Measurements from ENCODE around the gene TM6SF1. TPM values are rescaled to one million over a fixed set of nuclear protein-coding genes. Genes with fewer than 3 reads are reported as not detected.
"Not testable (repeated sequence)": the region's sequence is repeated elsewhere in the genome, so short reads cannot be mapped to it uniquely, and the experiment has no call there.

Gene TM6SF1
- 12.4 TPM for total RNA-seq
- long read RNA-seq, transcript TM6SF1-202 (10 exons, 2,074 nt) = major isoform, 26 of 56 reads
- long read RNA-seq, partial matches to known transcripts = 5 of 56 reads
- long read RNA-seq, other reads (novel, unspliced or antisense) = 23 of 56 reads

GRCh38 chr15:83106994-83107840 is at the start of gene TM6SF1:
TSS of gene TM6SF1 (plus strand) at chr15:83107645. CDS start at chr15:83107681, 36 bp downstream.
- DNase-seq (ENCODE audit: low spot score) = no peak

- DNase-seq (ENCODE audit: low spot score) = no peak
Observed at GRCh38 chr15:83057696-83058376, 49.6 kb upstream of the TM6SF1 start.

GRCh38 chr15:83061680-83062079 is 45.8 kb upstream of the TM6SF1 start:
- no peak for DNase-seq (ENCODE audit: low spot score)

- no peak for DNase-seq (ENCODE audit: low spot score)
Observed at GRCh38 chr15:83062768-83063180, 44.7 kb upstream of the TM6SF1 start.

GRCh38 chr15:83063551-83063950 is 43.9 kb upstream of the TM6SF1 start:
- DNase-seq (ENCODE audit: low spot score) = no peak

GRCh38 chr15:83064859-83065258 is 42.6 kb upstream of the TM6SF1 start:
- no peak for DNase-seq (ENCODE audit: low spot score)

- DNase-seq (ENCODE audit: low spot score) = no peak
Observed at GRCh38 chr15:83065431-83065830, 42.0 kb upstream of the TM6SF1 start.

- DNase-seq (ENCODE audit: low spot score) = no peak
Observed at GRCh38 chr15:83066034-83066733, 41.3 kb upstream of the TM6SF1 start.

- DNase-seq (ENCODE audit: low spot score) = peak; percentile 98
Observed at GRCh38 chr15:83066734-83067637, 40.5 kb upstream of the TM6SF1 start, which contains the start of gene BTBD1. TSS of gene BTBD1 (minus strand) at chr15:83067252. CDS start at chr15:83067151, 101 bp downstream.

GRCh38 chr15:83067638-83067962 is 39.8 kb upstream of the TM6SF1 start:
- DNase-seq (ENCODE audit: low spot score) = no peak

- DNase-seq (ENCODE audit: low spot score) = no peak
Observed at GRCh38 chr15:83068054-83068453, 39.4 kb upstream of the TM6SF1 start.

- DNase-seq (ENCODE audit: low spot score) = not testable (repeated sequence)
Observed at GRCh38 chr15:83069211-83069642, 38.2 kb upstream of the TM6SF1 start.

GRCh38 chr15:83077491-83078230 is 29.8 kb upstream of the TM6SF1 start:
- no peak for DNase-seq (ENCODE audit: low spot score)

GRCh38 chr15:83078712-83079111 is 28.7 kb upstream of the TM6SF1 start:
- no peak for DNase-seq (ENCODE audit: low spot score)

- DNase-seq (ENCODE audit: low spot score) = no peak
Observed at GRCh38 chr15:83081256-83082014, 26.0 kb upstream of the TM6SF1 start.

GRCh38 chr15:83082730-83083386 is 24.6 kb upstream of the TM6SF1 start:
- DNase-seq (ENCODE audit: low spot score) = no peak

GRCh38 chr15:83085461-83085860 is 22.0 kb upstream of the TM6SF1 start:
- not testable (repeated sequence) for DNase-seq (ENCODE audit: low spot score)

- DNase-seq (ENCODE audit: low spot score) = not testable (repeated sequence)
Observed at GRCh38 chr15:83085864-83086552, 21.4 kb upstream of the TM6SF1 start.
